Spleen (tissue), 13 donors: ENCODE data around the gene KRT85. TPM values are rescaled to one million over a fixed set of nuclear protein-coding genes. Genes with fewer than 3 reads are reported as not detected.

ENCODE experiments used
- DNase-seq: peaks from one replicate; pipeline ENCODE4 v3.0.0-alpha.2; 2020
- H3K27ac ChIP-seq, 8 donors: fragments of 200-600 bp; sonication (generic) in 7 of 8; 1 replicate in 4 of 8; 2 replicates in 4 of 8; pipeline versions ENCODE4 v1.5.0 to v1.8.0; 2016 to 2021; ENCODE audit warnings: inconsistent platforms in 4 of 8, mild to moderate bottlenecking in 4 of 8, moderate library complexity in 1 of 8
- H3K27me3 ChIP-seq, 7 donors: fragments of 200-600 bp; sonication (generic) in 6 of 7; replicated peaks in 1 of 7; 1 replicate in 4 of 7; 2 replicates in 3 of 7; pipeline versions ENCODE4 v1.5.0 to v1.8.0; 2016 to 2021; ENCODE audit warnings: inconsistent platforms in 3 of 7, mild to moderate bottlenecking in 1 of 7
- H3K36me3 ChIP-seq, 6 donors: fragments of 200-600 bp; sonication (generic) in 5 of 6; 1 replicate in 4 of 6; 2 replicates in 2 of 6; pipeline versions ENCODE4 v1.5.0 to v1.8.0; 2016 to 2021; ENCODE audit warnings: inconsistent platforms in 2 of 6
- H3K4me1 ChIP-seq, 6 donors: fragments of 200-600 bp; sonication (generic) in 5 of 6; 1 replicate in 3 of 6; 2 replicates in 3 of 6; pipeline versions ENCODE4 v1.5.0 to v1.8.0; 2016 to 2021; ENCODE audit warnings: inconsistent platforms in 3 of 6
- H3K4me3 ChIP-seq, 8 donors: fragments of 200-600 bp; sonication (generic) in 7 of 8; 1 replicate in 4 of 8; 2 replicates in 4 of 8; pipeline versions ENCODE4 v1.5.0 to v1.8.0; 2016 to 2021; ENCODE audit warnings: inconsistent platforms in 4 of 8, mild to moderate bottlenecking in 4 of 8, moderate library complexity in 2 of 8
- H3K9me3 ChIP-seq, 8 donors: fragments of 200-600 bp; sonication (generic) in 7 of 8; 1 replicate in 4 of 8; 2 replicates in 4 of 8; pipeline versions ENCODE4 v1.5.0 to v1.8.0; 2016 to 2021; ENCODE audit warnings: inconsistent platforms in 4 of 8
- CTCF ChIP-seq, 11 experiments: fragments of 200-600 bp in 7 of 11; fragments of 450-650 bp in 4 of 11; sonication (generic) in 4 of 11; IDR thresholded peaks in 8 of 11; conservative IDR thresholded peaks in 3 of 11; 1 replicate in 7 of 11; 2 replicates in 4 of 11; pipeline versions ENCODE4 v1.4.0 to v1.8.0; 2016 to 2021; ENCODE audit warnings: antibody characterized with exemption in 11 of 11, inconsistent platforms in 4 of 11, mild to moderate bottlenecking in 1 of 11
- POLR2A ChIP-seq, 3 donors: fragments of 450-650 bp; IDR thresholded peaks; one replicate each; pipeline ENCODE4 v1.5.1; 2017; ENCODE audit warnings: antibody characterized with exemption in 3 of 3, mild to moderate bottlenecking in 1 of 3
- POLR2AphosphoS5 ChIP-seq, 3 donors: sonication (generic); formaldehyde crosslinking; IDR thresholded peaks; one replicate each; pipeline ENCODE4 v1.5.1; 2017; ENCODE audit warnings: antibody characterized with exemption in 3 of 3
- WGBS, 5 donors: extraction: QIAGEN DNeasy Blood & Tissue Kit in 3 of 5; methylation state at CpG; one replicate each; pipeline versions ENCODE4 v1.1.5 to v1.1.7; 2013 to 2018; 5-methylcytosine and 5-hydroxymethylcytosine counted together
- intact Hi-C: fragments of 100-400 bp; cut with DNase I; formaldehyde crosslinking; loops from one replicate; pipeline ENCODE4 v1.15.0; 2023; ENCODE audit warnings: low total_unique reads
- long read RNA-seq, 2 donors: transcript quantifications; one replicate each; lab custom pipeline, GENCODE V29; 2026
- polyA plus RNA-seq, 3 donors: library from polyadenylated mRNA; stranded (reverse); fragments of 200-250 nt; gene quantifications; one replicate each; pipeline ENCODE4 v1.2.1, GENCODE V29; 2013
- total RNA-seq, 7 donors: library from RNA; depleted of rRNA in 3 of 7; stranded (reverse); fragments of >200 nt in 3 of 7; fragmentation: NEBNext Ultra II Directional in 4 of 7; extraction: Animal tissue kit (Norgen Biotek cat#: 25700) in 4 of 7; gene quantifications; one replicate each; pipeline versions ENCODE4 v1.1.0 to v1.2.1, GENCODE V29; 2016 to 2021
- donor health status: healthy with polysubstance abuse.
- donor health status: DM: no; HTN: no; CAD: no; lungs with moderate emphysema.
- donor health status: DM: no; HTN: no; CAD: no.
- donor health status: Bipolar disorder and iron deficiency.
- donor health status: healthy.
- donor health status: DM: no; HTN: no; CAD: no.
- donor health status: DM: yes; HTN: yes; CAD: no.

Gene KRT85
- total RNA-seq (under 1 TPM in 1 of 7 donors, not detected in 6; 0.52 TPM), polyA plus RNA-seq (not detected)
- long read RNA-seq, donor 1, result 0 reads
- long read RNA-seq, donor 2, result 0 reads

GRCh38 chr12:52366738-52367485, at the start of gene KRT85:
TSS of gene KRT85 (minus strand) at chr12:52367481. CDS start at chr12:52367405, 76 bp downstream.
- H3K4me1 ChIP-seq, result peaks cover 0 to 5% (median 0%) of the 10 kb centered on the region in 6 donors
- 80 to 90% (median 84%) methylated on average over 36 to 42 of the region's 42 CpGs for WGBS, 5 donors
- TF ChIP-seq CTCF (IDR thresholded peaks at IDR 0.05 in 8 of 11, conservative IDR thresholded peaks at IDR 0.05 in 3 of 11), result no peak
- TF ChIP-seq POLR2AphosphoS5 (IDR thresholded peaks at IDR 0.05), result no peak
- no peak for TF ChIP-seq POLR2A (IDR thresholded peaks at IDR 0.05)
- no peaks in the 10 kb centered on the region for H3K36me3 ChIP-seq
- H3K9me3 ChIP-seq, result no peaks in the 10 kb centered on the region
- peak; percentile 71 for DNase-seq
- H3K4me3 ChIP-seq, result no peak within 1 kb of the TSS
- peaks cover 0 to 24% (median 0%) of the 10 kb centered on the region in 7 donors for H3K27me3 ChIP-seq
- no peak within 1 kb of the TSS for H3K27ac ChIP-seq
- intact Hi-C loops, result no loop called here

DNA sequence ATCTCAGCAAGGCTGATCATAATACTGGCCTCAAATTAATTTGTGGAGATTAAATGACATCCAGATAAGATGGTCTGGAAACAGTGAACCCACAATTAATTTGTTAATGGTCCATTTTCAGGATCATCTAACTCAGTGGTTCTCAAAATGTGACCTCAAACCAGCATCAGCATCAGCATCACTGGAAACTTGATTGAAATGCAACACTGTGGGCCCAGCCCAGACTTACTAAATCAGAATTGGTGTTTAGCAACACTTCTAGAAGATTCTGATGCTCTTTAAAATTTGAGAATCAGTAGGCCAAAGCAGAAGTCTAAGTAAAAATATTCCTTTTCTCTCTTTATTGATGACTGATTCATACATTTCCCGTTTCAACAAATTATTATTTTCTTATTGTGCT, 49.5 kb upstream of the KRT85 start:
- intact Hi-C loops, result no loop called here
- no peak overlapping the region for H3K4me3 ChIP-seq
- no peaks in the 10 kb centered on the region for H3K9me3 ChIP-seq
- H3K36me3 ChIP-seq, result no peaks in the 10 kb centered on the region
- peak overlapping the region in 7 of 8 donors; percentile 29 to 71 (median 58) for H3K27ac ChIP-seq
- WGBS, 5 donors, result 62 to 92% (median 73%) methylated on average over 1 of the region's 1 CpG
- no peak for DNase-seq
- H3K27me3 ChIP-seq, result peaks cover 0 to 18% (median 0%) of the 10 kb centered on the region in 7 donors
- TF ChIP-seq CTCF (IDR thresholded peaks at IDR 0.05 in 8 of 11, conservative IDR thresholded peaks at IDR 0.05 in 3 of 11), result no peak
- TF ChIP-seq POLR2AphosphoS5 (IDR thresholded peaks at IDR 0.05), result no peak
- no peak for TF ChIP-seq POLR2A (IDR thresholded peaks at IDR 0.05)
- peaks cover 0 to 11% (median 0%) of the 10 kb centered on the region in 6 donors for H3K4me1 ChIP-seq

- H3K36me3 ChIP-seq, result no peaks in the 10 kb centered on the region
- 66 to 76% (median 74%) methylated on average over 9 to 10 of the region's 10 CpGs for WGBS, 5 donors
- peak overlapping the region in 7 of 8 donors; percentile 51 to 71 (median 54) for H3K27ac ChIP-seq
Observed at GRCh38 chr12:52415870-52416750, 48.8 kb upstream of the KRT85 start.

GRCh38 chr12:52414936-52415335, 47.7 kb upstream of the KRT85 start:
- Histone ChIP-seq H3K27ac (peak overlapping the region in 6 of 8 donors; percentile 45 to 67 (median 53)), H3K4me1 (peaks cover 0 to 11% (median 4%) of the 10 kb centered on the region in 6 donors), H3K9me3 (no peaks in the 10 kb centered on the region), H3K27me3 (peaks cover 0 to 16% (median 0%) of the 10 kb centered on the region in 7 donors), H3K36me3 (no peaks in the 10 kb centered on the region), H3K4me3 (no peak overlapping the region)
- no peak for TF ChIP-seq POLR2A (IDR thresholded peaks at IDR 0.05)
- 67 to 78% (median 68%) methylated on average over 5 of the region's 5 CpGs for WGBS, 5 donors
- intact Hi-C loops, result no loop called here
- DNase-seq, result no peak

More at GRCh38 chr12:52415870-52416750, 48.8 kb upstream of the KRT85 start:
- Histone ChIP-seq H3K4me3 (no peak overlapping the region), H3K9me3 (no peaks in the 10 kb centered on the region), H3K27me3 (peaks cover 0 to 16% (median 0%) of the 10 kb centered on the region in 7 donors), H3K4me1 (peaks cover 0 to 11% (median 3%) of the 10 kb centered on the region in 6 donors)
- intact Hi-C loops, result no loop called here
- TF ChIP-seq POLR2A (IDR thresholded peaks at IDR 0.05), result no peak
- TF ChIP-seq POLR2AphosphoS5 (IDR thresholded peaks at IDR 0.05), result peak in 2 of 3 donors; percentile 41 to 54
- DNase-seq, result no peak
